22Rv1 (cell line): Measurements from ENCODE around the gene VSTM4.

ENCODE experiments used
- H3K27ac ChIP-seq: fragments of 450-650 bp; 2 replicates; pipeline ENCODE4 v1.5.1; 2017
- CTCF ChIP-seq: fragments of 450-650 bp; IDR thresholded peaks from 2 replicates; pipeline ENCODE4 v1.5.1; 2017; ENCODE audit warnings: mild to moderate bottlenecking
- ZFX ChIP-seq: fragments of 450-650 bp; IDR thresholded peaks from 2 replicates; pipeline ENCODE4 v1.6.1; 2017; ENCODE audit warnings: antibody characterized with exemption, borderline replicate concordance

Gene VSTM4

GRCh38 chr10:49141541-49142332, 26.4 kb upstream of the VSTM4 start:
- H3K27ac ChIP-seq = no peak overlapping the region
- no peak for TF ChIP-seq CTCF
- TF ChIP-seq ZFX = no peak

- TF ChIP-seq ZFX (no peak), CTCF (no peak)
- no peak overlapping the region for H3K27ac ChIP-seq
These were observed 25.2 kb upstream of the VSTM4 start for GRCh38 chr10:49140304-49141177.

DNA sequence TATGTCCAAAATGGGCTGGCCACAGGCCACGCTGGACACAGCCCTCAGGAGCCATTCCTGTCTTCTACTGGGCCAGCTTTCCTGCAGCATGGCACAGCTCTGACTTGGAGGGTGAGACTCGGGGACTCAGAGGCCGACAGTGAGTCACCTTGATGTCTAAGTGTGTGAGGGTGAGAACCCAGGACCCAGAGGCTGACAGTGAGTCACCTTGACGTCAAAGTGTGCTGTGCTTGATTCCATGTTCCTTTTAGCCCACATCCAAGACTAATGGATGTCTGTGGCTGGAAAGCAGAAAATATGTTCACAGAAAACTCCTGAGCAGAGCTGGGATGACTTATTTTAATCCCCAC, 24.5 kb upstream of the VSTM4 start:
- no peak for TF ChIP-seq ZFX
- no peak for TF ChIP-seq CTCF
- no peak overlapping the region for H3K27ac ChIP-seq

DNA sequence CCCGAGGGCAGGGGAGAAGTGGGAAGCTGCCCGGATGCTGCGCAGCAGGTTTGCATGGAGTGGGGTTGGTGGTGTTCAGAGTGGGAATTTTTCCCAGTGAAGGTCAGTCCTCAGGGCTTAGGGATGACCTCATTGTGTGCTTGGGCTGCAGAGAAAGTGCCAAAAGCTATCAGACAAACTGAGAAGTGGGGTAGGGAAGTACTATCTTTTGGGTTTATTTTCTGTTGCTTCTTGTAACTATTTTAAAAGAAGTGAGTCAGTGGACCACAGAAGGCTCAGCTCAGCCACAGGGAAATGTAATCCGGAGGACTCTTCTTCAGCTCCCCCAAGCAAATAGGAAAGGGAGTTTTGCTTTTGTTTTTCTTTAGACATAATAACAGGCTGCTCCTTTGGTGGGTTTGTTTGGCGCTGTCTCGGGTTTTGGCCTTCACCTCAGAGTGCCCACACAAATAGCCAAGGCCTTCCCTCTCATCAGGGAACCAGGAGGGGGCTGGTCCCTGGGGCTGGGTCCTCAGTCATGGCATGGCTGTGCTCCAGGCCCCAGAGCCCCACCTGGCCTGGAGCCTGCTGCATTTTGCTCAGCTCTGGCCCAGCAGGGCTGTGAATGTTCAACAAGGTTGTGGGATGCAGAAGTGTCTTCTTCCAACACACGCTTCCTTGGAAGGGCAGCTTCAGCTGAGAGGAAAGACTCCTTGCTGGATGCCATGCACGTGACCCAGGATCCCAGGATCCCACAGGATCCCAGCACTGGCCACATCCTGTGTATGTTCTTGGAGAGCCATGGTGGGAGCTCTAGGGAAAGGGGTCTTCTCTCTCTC, 23.9 kb upstream of the VSTM4 start:
- TF ChIP-seq ZFX (no peak), CTCF (no peak)
- no peak overlapping the region for H3K27ac ChIP-seq

DNA sequence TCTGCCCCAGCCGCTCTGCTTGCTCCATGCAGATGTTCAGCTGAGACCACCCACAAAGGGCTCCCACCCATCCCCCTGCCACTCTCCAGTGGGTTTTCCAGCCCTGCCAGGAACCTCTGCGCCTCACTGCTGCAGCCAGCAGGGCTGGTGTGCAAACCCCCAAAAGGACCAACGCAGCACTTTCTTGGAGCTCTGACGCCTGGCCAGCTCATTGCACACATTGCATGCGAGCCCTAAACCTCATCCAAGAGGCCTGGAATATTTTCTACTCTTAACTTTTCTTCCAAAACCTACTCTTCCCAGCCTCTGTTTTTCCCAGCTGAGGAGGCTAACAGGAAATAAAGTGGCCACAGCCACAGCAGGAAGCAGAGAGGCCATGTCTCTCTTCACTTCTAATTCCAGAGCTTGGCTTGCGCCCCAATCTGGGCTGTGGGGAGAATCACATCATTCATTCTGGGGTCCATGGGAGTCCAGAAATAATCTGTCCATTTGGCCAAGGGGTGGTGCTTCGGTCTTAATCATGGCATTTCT, 23.1 kb upstream of the VSTM4 start:
- H3K27ac ChIP-seq = no peak overlapping the region
- TF ChIP-seq ZFX = no peak
- no peak for TF ChIP-seq CTCF

DNA sequence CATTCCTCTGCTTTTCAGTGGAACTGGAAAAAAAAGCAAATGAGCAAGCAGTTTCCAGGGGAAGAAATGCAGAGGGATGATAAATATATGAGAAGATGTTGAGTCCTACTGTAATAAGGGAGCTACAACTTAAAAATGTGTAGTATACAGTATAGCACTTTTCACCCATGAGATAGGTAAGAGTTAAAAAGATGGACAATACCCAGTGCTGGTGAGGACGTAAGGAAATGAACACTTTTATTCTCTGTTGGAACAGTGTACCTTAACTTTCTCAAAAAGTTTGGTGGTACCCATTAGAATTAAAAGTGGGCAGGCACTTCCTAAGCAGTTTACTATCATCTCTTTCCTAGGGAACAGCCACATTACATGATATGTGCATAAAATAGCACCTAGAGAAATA, 21.2 kb upstream of the VSTM4 start:
- TF ChIP-seq CTCF = no peak
- TF ChIP-seq ZFX = no peak
- H3K27ac ChIP-seq = no peak overlapping the region
